HepG2 (cell line): ENCODE results near the gene SELENOV. TPM values are rescaled to one million over a fixed set of nuclear protein-coding genes. Genes with fewer than 3 reads are reported as not detected.
A peak's percentile ranks its signal among the peaks of the same experiment; 100 is the strongest.

Source experiments
- AGO1 ChIP-seq: fragments of 200-400 bp; formaldehyde crosslinking; IDR thresholded peaks from 2 replicates; pipeline ENCODE4 v1.6.1; 2017; ENCODE audit warnings: mild to moderate bottlenecking, low read depth, low read length, moderate library complexity; ENCODE audit not compliant: poor library complexity, severe bottlenecking
- ATF4 ChIP-seq, 2 experiments: fragments of 450-650 bp in 1 of 2; sonication (generic) in 1 of 2; formaldehyde crosslinking; IDR thresholded peaks; 2 replicates each; pipeline versions ENCODE4 v1.5.0 to v1.8.0; 2020 to 2022; ENCODE audit warnings: mild to moderate bottlenecking in 1 of 2, missing genetic modification reagents in 1 of 2
- ATF5 ChIP-seq: sonication (generic); formaldehyde crosslinking; IDR thresholded peaks from 2 replicates; pipeline ENCODE4 v1.4.0; 2020; ENCODE audit warnings: mild to moderate bottlenecking, low read depth, missing genetic modification reagents
- E2F5 ChIP-seq: sonication (generic); formaldehyde crosslinking; conservative IDR thresholded peaks from 2 replicates; pipeline ENCODE4 v1.4.0; 2020; ENCODE audit warnings: missing genetic modification reagents
- GZF1 ChIP-seq: sonication (generic); formaldehyde crosslinking; IDR thresholded peaks from 2 replicates; pipeline ENCODE4 v1.5.1; 2020; ENCODE audit warnings: mild to moderate bottlenecking, missing genetic modification reagents
- HMG20A ChIP-seq: IDR thresholded peaks from 2 replicates; pipeline ENCODE4 v1.6.1; 2016; ENCODE audit warnings: borderline replicate concordance
- MED13 ChIP-seq: sonication (generic); formaldehyde crosslinking; IDR thresholded peaks from 2 replicates; pipeline ENCODE4 v1.5.0; 2020; ENCODE audit warnings: missing genetic modification reagents
- PHF8 ChIP-seq: sonication (generic); formaldehyde crosslinking; IDR thresholded peaks from 2 replicates; pipeline ENCODE4 v1.5.0; 2020; ENCODE audit warnings: missing genetic modification reagents
- PLRG1 ChIP-seq: fragments of 450-650 bp; conservative IDR thresholded peaks from 2 replicates; pipeline ENCODE4 v1.6.1; 2016
- POLR2AphosphoS2 ChIP-seq: IDR thresholded peaks from 2 replicates; pipeline ENCODE4 v1.6.1; 2011; ENCODE audit warnings: low read depth, low read length, improper control_type of control experiment
- PRMT3 ChIP-seq: sonication (generic); formaldehyde crosslinking; IDR thresholded peaks from 2 replicates; pipeline ENCODE4 v1.8.1; 2022; ENCODE audit warnings: low read depth, mild to moderate bottlenecking, moderate library complexity, missing genetic modification reagents, borderline replicate concordance
- SNAPC5 ChIP-seq: sonication (generic); formaldehyde crosslinking; IDR thresholded peaks from 2 replicates; pipeline ENCODE4 v1.8.1; 2023; ENCODE audit warnings: mild to moderate bottlenecking, missing genetic modification reagents, borderline replicate concordance
- TFDP1 ChIP-seq: IDR thresholded peaks from 2 replicates; pipeline ENCODE4 v1.6.1; 2016; ENCODE audit warnings: missing compliant biosample characterization, missing genetic modification reagents, borderline replicate concordance
- TFE3 ChIP-seq: IDR thresholded peaks from 2 replicates; pipeline ENCODE4 v1.6.1; 2016
- TRAFD1 ChIP-seq: sonication (generic); formaldehyde crosslinking; IDR thresholded peaks from 2 replicates; pipeline ENCODE4 v1.5.1; 2020; ENCODE audit warnings: missing genetic modification reagents, mild to moderate bottlenecking, borderline replicate concordance
- ZIK1 ChIP-seq: sonication (generic); formaldehyde crosslinking; IDR thresholded peaks from 2 replicates; pipeline ENCODE4 v1.5.0; 2020; ENCODE audit warnings: mild to moderate bottlenecking, low read depth, missing genetic modification reagents, borderline replicate concordance
- ZNF3 ChIP-seq: IDR thresholded peaks from 2 replicates; pipeline ENCODE4 v1.7.0; 2017; ENCODE audit warnings: inconsistent platforms
- ZNF431 ChIP-seq: sonication (generic); formaldehyde crosslinking; IDR thresholded peaks from 2 replicates; pipeline ENCODE4 v1.9.0; 2022; ENCODE audit warnings: missing genetic modification reagents, low read depth, mild to moderate bottlenecking, borderline replicate concordance
- ZNF589 ChIP-seq: sonication (generic); formaldehyde crosslinking; conservative IDR thresholded peaks from 2 replicates; pipeline ENCODE4 v1.8.0; 2022; ENCODE audit warnings: mild to moderate bottlenecking, moderate library complexity, missing genetic modification reagents
- ZNF709 ChIP-seq: sonication (generic); formaldehyde crosslinking; IDR thresholded peaks from 2 replicates; pipeline ENCODE4 v1.5.0; 2020; ENCODE audit warnings: mild to moderate bottlenecking, missing genetic modification reagents
- ZNF777 ChIP-seq: sonication (generic); formaldehyde crosslinking; IDR thresholded peaks from 2 replicates; pipeline ENCODE4 v1.4.0; 2020; ENCODE audit warnings: missing genetic modification reagents
- polyA plus RNA-seq, 8 experiments: library from polyadenylated mRNA; depleted of rRNA in 3 of 8; stranded (reverse) in 7 of 8; unstranded in 1 of 8; fragments of >200 nt; fragmentation: Illumina TruSeq in 4 of 8; extraction: Trizol in 4 of 8; gene quantifications; 2 replicates each; pipeline versions ENCODE4 v1.2.1 to v1.2.3, GENCODE V29; 2011 to 2016; ENCODE audit warnings: low read depth in 4 of 8, missing spikeins in 1 of 8, mixed read lengths in 1 of 8; ENCODE audit not compliant: insufficient read depth in 1 of 8
- total RNA-seq, 5 experiments: library from RNA; depleted of rRNA; stranded (reverse); fragments of >200 nt; fragmentation: Illumina TruSeq; extraction: Trizol; gene quantifications; 2 replicates each; pipeline ENCODE4 v1.2.3, GENCODE V29; 2016; ENCODE audit warnings: low read depth in 1 of 5

SELENOV gene
- total and polyA plus RNA-seq, 2 of the 13 experiments (the other 11 are each of a cell fraction or from before 2014, with no cell fraction given), result not detected

- TF ChIP-seq ATF5, result peak; percentile 94; the same call in 1 of the 2 replicates
- TF ChIP-seq ZNF431 (CRISPR knock-in tag), result peak; percentile 99
- peak; percentile 29; the same call in 1 of the 2 replicates for TF ChIP-seq PHF8 (CRISPR knock-in tag)
- no peak for TF ChIP-seq PLRG1
- peak; percentile 97 for TF ChIP-seq ZNF589 (CRISPR knock-in tag)
- peak; percentile 93 for TF ChIP-seq ZNF777 (CRISPR knock-in tag)
- peak; percentile 100 for TF ChIP-seq ZIK1 (CRISPR knock-in tag)
- peak in 1 of 2 experiments; percentile 66; a peak in 1 of 4 replicates for TF ChIP-seq ATF4 (CRISPR knock-in tag; IDR thresholded peaks at IDR 0.05)
- TF ChIP-seq GZF1 (CRISPR knock-in tag), result peak; percentile 58; the same call in 1 of the 2 replicates
- TF ChIP-seq ZNF709 (CRISPR knock-in tag), result peak; percentile 99
- TF ChIP-seq SNAPC5 (CRISPR knock-in tag), result peak; percentile 98
- TF ChIP-seq TRAFD1 (CRISPR knock-in tag), result no peak
- TF ChIP-seq PRMT3, result peak; percentile 98
- peak; percentile 78 for TF ChIP-seq TFE3 (CRISPR knock-in tag)
- no peak for TF ChIP-seq AGO1
- TF ChIP-seq MED13, result peak; percentile 78
- TF ChIP-seq ZNF3 (CRISPR knock-in tag), result peak; percentile 56; the same call in 1 of the 2 replicates
- TF ChIP-seq HMG20A, result no peak
- TF ChIP-seq TFDP1 (CRISPR knock-in tag), result peak; percentile 98
- peak; percentile 88 for TF ChIP-seq E2F5
- TF ChIP-seq POLR2AphosphoS2, result no peak
Measured at GRCh38 chr19:39502640-39503417, 12.1 kb upstream of the SELENOV start (continued).
